WTC11 (cell line): Measurements from ENCODE around the gene CEP131. TPM values are rescaled to one million over a fixed set of nuclear protein-coding genes. Genes with fewer than 3 reads are reported as not detected.

Experiments
- ATAC-seq: fragments of 200-7000 bp; cut with Tn5 transposase; 2 replicates; pipeline ENCODE4 v1.10.0; 2021; ENCODE audit warnings: mild to moderate bottlenecking, moderate library complexity
- CTCF ChIA-PET: fragments of 300-600 bp; sonication (Branson Sonifier 250); formaldehyde crosslinking; loops from one replicate; lab custom pipeline; 2021; ENCODE audit warnings: antibody characterized with exemption; lab: Charles Lee
- POLR2A ChIA-PET: fragments of 350-600 bp; sonication (Branson Sonifier 250); formaldehyde crosslinking; loops from one replicate; lab custom pipeline; 2021; ENCODE audit warnings: antibody characterized with exemption; lab: Charles Lee
- DNase-seq: peaks from one replicate; pipeline ENCODE4 v3.0.0; 2021; ENCODE audit warnings: low spot score
- H3K27ac Mint-ChIP-seq: 2 replicates; pipeline ENCODE4 v1.8.0; 2021; ENCODE audit warnings: mixed read lengths
- H3K27me3 Mint-ChIP-seq: 2 replicates; pipeline ENCODE4 v1.8.0; 2021; ENCODE audit warnings: low read depth, mild to moderate bottlenecking, moderate library complexity, mixed read lengths
- H3K36me3 Mint-ChIP-seq: 2 replicates; pipeline ENCODE4 v1.8.0; 2021; ENCODE audit warnings: mixed read lengths
- H3K4me1 Mint-ChIP-seq: 2 replicates; pipeline ENCODE4 v1.8.0; 2022; ENCODE audit warnings: mixed read lengths
- H3K4me3 Mint-ChIP-seq: 2 replicates; pipeline ENCODE4 v1.8.0; 2021; ENCODE audit warnings: mild to moderate bottlenecking, moderate library complexity, mixed read lengths
- H3K9me3 Mint-ChIP-seq: 2 replicates; pipeline ENCODE4 v1.8.0; 2021; ENCODE audit warnings: mixed read lengths
- CREM ChIP-seq: sonication (generic); formaldehyde crosslinking; IDR thresholded peaks from 2 replicates; pipeline ENCODE4 v1.8.1; 2022; ENCODE audit warnings: mild to moderate bottlenecking, missing genetic modification reagents, moderate library complexity
- FOXK1 ChIP-seq: sonication (generic); formaldehyde crosslinking; IDR thresholded peaks from 2 replicates; pipeline ENCODE4 v1.8.0; 2022; ENCODE audit warnings: mild to moderate bottlenecking, moderate library complexity, missing genetic modification reagents
- GABPB1 ChIP-seq: sonication (generic); formaldehyde crosslinking; IDR thresholded peaks from 2 replicates; pipeline ENCODE4 v1.8.1; 2023; ENCODE audit warnings: mild to moderate bottlenecking, missing genetic modification reagents
- JUN ChIP-seq: sonication (generic); formaldehyde crosslinking; IDR thresholded peaks from 2 replicates; pipeline ENCODE4 v1.8.0; 2023; ENCODE audit warnings: mild to moderate bottlenecking, missing genetic modification reagents
- NR2C2 ChIP-seq: sonication (generic); formaldehyde crosslinking; IDR thresholded peaks from 2 replicates; pipeline ENCODE4 v1.8.0; 2022; ENCODE audit warnings: mild to moderate bottlenecking, missing genetic modification reagents
- NR3C1 ChIP-seq: sonication (generic); formaldehyde crosslinking; conservative IDR thresholded peaks from 2 replicates; pipeline ENCODE4 v1.8.1; 2023; ENCODE audit warnings: low read depth, mild to moderate bottlenecking, missing genetic modification reagents
- SMAD3 ChIP-seq: sonication (generic); formaldehyde crosslinking; IDR thresholded peaks from 2 replicates; pipeline ENCODE4 v1.8.0; 2022; ENCODE audit warnings: missing genetic modification reagents, mild to moderate bottlenecking, borderline replicate concordance
- SP1 ChIP-seq: sonication (generic); formaldehyde crosslinking; conservative IDR thresholded peaks from 2 replicates; pipeline ENCODE4 v1.8.1; 2022; ENCODE audit warnings: missing genetic modification reagents
- ZBTB21 ChIP-seq: sonication (generic); formaldehyde crosslinking; IDR thresholded peaks from 2 replicates; pipeline ENCODE4 v1.8.1; 2023; ENCODE audit warnings: mild to moderate bottlenecking, missing genetic modification reagents, borderline replicate concordance
- ZNF396 ChIP-seq: fragments of 250-450 bp; sonication (Bioruptor Pico); IDR thresholded peaks from 2 replicates; pipeline ENCODE4 v1.8.0; 2021; ENCODE audit warnings: mild to moderate bottlenecking, moderate library complexity, borderline replicate concordance
- total RNA-seq: library from RNA; stranded (reverse); gene quantifications from 3 replicates; pipeline ENCODE4 v1.2.3, GENCODE V29; 2021
- TF ChIP-seq, protein P1 (sequence below): sonication (generic); formaldehyde crosslinking; IDR thresholded peaks from 2 replicates; pipeline ENCODE4 v1.8.0; 2022; ENCODE audit warnings: mild to moderate bottlenecking, missing genetic modification reagents
- TF ChIP-seq, protein P2 (sequence below): sonication (generic); formaldehyde crosslinking; IDR thresholded peaks from 2 replicates; pipeline ENCODE4 v1.8.0; 2022; ENCODE audit warnings: mild to moderate bottlenecking, missing genetic modification reagents
- TF ChIP-seq, protein P3 (sequence below): sonication (generic); formaldehyde crosslinking; IDR thresholded peaks from 2 replicates; pipeline ENCODE4 v1.8.1; 2022; ENCODE audit warnings: missing genetic modification reagents, borderline replicate concordance
- TF ChIP-seq, protein P4 (sequence below): sonication (generic); formaldehyde crosslinking; conservative IDR thresholded peaks from 2 replicates; pipeline ENCODE4 v1.8.1; 2022; ENCODE audit warnings: mild to moderate bottlenecking, missing genetic modification reagents
- TF ChIP-seq, protein P5 (sequence below): fragments of 250-450 bp; sonication (Bioruptor Pico); IDR thresholded peaks from 2 replicates; pipeline ENCODE4 v1.9.0; 2021; ENCODE audit warnings: moderate library complexity, mild to moderate bottlenecking, inconsistent platforms, borderline replicate concordance
- TF ChIP-seq, protein P6 (sequence below): sonication (generic); formaldehyde crosslinking; IDR thresholded peaks from 2 replicates; pipeline ENCODE4 v1.8.1; 2022; ENCODE audit warnings: low read depth, missing genetic modification reagents, borderline replicate concordance
- TF ChIP-seq, protein P7 (sequence below): fragments of 250-450 bp; sonication (Bioruptor Pico); IDR thresholded peaks from 2 replicates; pipeline ENCODE4 v1.8.0; 2021; ENCODE audit warnings: mild to moderate bottlenecking
- TF ChIP-seq, protein P8 (sequence below): sonication (generic); formaldehyde crosslinking; IDR thresholded peaks from 2 replicates; pipeline ENCODE4 v1.8.0; 2023; ENCODE audit warnings: mild to moderate bottlenecking, missing genetic modification reagents

The CEP131 gene
- total RNA-seq, 1 experiment from 2014 or later: 35.2 TPM

DNA sequence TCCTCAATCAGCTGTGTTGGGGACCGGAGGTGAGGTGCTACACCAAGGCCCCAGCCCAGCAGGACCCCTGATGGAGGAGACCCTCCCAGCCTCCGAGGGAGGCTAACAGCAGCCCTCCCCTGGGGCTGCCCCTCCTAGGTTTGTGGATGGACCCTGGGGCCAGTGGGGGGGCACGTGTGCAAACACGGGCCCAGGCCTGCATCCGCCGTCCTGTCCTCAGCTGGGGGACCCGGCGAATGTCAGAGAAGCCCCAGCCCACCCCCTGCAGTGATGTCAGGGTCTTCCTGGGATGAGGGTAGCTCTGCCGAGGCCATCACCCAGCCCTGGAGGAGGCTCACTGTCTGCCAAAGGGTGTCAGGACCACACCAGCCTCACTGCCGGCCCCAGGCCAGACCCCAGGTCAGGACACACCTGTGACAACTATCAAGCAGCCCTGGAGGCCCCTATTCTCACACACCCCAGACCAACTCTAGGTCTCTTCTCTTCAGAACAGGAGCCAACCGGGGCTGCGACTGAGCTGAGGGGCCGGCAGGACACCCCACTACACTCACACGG is 26.7 kb downstream of the CEP131 start:
- ChIA-PET CTCF (no interaction called here), POLR2A (no interaction called here)
- no peak for TF ChIP-seq NR2C2 (CRISPR knock-in tag)
- TF ChIP-seq ZNF396 (CRISPR knock-in tag): no peak
- TF ChIP-seq CREM (CRISPR knock-in tag): no peak
- TF ChIP-seq, protein P1, sequence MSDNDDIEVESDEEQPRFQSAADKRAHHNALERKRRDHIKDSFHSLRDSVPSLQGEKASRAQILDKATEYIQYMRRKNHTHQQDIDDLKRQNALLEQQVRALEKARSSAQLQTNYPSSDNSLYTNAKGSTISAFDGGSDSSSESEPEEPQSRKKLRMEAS (CRISPR knock-in tag): no peak
- no peak for TF ChIP-seq ZBTB21
- TF ChIP-seq, protein P2, sequence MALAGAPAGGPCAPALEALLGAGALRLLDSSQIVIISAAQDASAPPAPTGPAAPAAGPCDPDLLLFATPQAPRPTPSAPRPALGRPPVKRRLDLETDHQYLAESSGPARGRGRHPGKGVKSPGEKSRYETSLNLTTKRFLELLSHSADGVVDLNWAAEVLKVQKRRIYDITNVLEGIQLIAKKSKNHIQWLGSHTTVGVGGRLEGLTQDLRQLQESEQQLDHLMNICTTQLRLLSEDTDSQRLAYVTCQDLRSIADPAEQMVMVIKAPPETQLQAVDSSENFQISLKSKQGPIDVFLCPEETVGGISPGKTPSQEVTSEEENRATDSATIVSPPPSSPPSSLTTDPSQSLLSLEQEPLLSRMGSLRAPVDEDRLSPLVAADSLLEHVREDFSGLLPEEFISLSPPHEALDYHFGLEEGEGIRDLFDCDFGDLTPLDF (CRISPR knock-in tag): no peak
- no peak for TF ChIP-seq NR3C1 (CRISPR knock-in tag)
- no peak for TF ChIP-seq GABPB1 (CRISPR knock-in tag)
- TF ChIP-seq, protein P3, sequence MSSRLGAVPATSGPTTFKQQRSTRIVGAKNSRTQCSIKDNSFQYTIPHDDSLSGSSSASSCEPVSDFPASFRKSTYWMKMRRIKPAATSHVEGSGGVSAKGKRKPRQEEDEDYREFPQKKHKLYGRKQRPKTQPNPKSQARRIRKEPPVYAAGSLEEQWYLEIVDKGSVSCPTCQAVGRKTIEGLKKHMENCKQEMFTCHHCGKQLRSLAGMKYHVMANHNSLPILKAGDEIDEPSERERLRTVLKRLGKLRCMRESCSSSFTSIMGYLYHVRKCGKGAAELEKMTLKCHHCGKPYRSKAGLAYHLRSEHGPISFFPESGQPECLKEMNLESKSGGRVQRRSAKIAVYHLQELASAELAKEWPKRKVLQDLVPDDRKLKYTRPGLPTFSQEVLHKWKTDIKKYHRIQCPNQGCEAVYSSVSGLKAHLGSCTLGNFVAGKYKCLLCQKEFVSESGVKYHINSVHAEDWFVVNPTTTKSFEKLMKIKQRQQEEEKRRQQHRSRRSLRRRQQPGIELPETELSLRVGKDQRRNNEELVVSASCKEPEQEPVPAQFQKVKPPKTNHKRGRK (CRISPR knock-in tag): no peak
- TF ChIP-seq, protein P4, sequence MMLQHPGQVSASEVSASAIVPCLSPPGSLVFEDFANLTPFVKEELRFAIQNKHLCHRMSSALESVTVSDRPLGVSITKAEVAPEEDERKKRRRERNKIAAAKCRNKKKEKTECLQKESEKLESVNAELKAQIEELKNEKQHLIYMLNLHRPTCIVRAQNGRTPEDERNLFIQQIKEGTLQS: no peak
- TF ChIP-seq, protein P5, sequence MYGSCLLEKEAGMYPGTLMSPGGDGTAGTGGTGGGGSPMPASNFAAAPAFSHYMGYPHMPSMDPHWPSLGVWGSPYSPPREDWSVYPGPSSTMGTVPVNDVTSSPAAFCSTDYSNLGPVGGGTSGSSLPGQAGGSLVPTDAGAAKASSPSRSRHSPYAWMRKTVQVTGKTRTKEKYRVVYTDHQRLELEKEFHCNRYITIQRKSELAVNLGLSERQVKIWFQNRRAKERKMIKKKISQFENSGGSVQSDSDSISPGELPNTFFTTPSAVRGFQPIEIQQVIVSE (CRISPR knock-in tag): no peak
- no peak for TF ChIP-seq FOXK1 (CRISPR knock-in tag)
- TF ChIP-seq, protein P6, sequence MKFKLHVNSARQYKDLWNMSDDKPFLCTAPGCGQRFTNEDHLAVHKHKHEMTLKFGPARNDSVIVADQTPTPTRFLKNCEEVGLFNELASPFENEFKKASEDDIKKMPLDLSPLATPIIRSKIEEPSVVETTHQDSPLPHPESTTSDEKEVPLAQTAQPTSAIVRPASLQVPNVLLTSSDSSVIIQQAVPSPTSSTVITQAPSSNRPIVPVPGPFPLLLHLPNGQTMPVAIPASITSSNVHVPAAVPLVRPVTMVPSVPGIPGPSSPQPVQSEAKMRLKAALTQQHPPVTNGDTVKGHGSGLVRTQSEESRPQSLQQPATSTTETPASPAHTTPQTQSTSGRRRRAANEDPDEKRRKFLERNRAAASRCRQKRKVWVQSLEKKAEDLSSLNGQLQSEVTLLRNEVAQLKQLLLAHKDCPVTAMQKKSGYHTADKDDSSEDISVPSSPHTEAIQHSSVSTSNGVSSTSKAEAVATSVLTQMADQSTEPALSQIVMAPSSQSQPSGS (CRISPR knock-in tag): no peak
- TF ChIP-seq, protein P7, sequence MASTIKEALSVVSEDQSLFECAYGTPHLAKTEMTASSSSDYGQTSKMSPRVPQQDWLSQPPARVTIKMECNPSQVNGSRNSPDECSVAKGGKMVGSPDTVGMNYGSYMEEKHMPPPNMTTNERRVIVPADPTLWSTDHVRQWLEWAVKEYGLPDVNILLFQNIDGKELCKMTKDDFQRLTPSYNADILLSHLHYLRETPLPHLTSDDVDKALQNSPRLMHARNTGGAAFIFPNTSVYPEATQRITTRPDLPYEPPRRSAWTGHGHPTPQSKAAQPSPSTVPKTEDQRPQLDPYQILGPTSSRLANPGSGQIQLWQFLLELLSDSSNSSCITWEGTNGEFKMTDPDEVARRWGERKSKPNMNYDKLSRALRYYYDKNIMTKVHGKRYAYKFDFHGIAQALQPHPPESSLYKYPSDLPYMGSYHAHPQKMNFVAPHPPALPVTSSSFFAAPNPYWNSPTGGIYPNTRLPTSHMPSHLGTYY (CRISPR knock-in tag): no peak
- no peak for TF ChIP-seq JUN (CRISPR knock-in tag)
- Mint-ChIP-seq H3K36me3 (peaks cover 2% of the 10 kb centered on the region; the same call in 1 of the 2 replicates), H3K4me3 (no peak overlapping the region), H3K9me3 (no peaks in the 10 kb centered on the region), H3K27me3 (no peaks in the 10 kb centered on the region), H3K27ac (no peak overlapping the region), H3K4me1 (no peaks in the 10 kb centered on the region)
- no peak for ATAC-seq
- DNase-seq: no peak

DNA sequence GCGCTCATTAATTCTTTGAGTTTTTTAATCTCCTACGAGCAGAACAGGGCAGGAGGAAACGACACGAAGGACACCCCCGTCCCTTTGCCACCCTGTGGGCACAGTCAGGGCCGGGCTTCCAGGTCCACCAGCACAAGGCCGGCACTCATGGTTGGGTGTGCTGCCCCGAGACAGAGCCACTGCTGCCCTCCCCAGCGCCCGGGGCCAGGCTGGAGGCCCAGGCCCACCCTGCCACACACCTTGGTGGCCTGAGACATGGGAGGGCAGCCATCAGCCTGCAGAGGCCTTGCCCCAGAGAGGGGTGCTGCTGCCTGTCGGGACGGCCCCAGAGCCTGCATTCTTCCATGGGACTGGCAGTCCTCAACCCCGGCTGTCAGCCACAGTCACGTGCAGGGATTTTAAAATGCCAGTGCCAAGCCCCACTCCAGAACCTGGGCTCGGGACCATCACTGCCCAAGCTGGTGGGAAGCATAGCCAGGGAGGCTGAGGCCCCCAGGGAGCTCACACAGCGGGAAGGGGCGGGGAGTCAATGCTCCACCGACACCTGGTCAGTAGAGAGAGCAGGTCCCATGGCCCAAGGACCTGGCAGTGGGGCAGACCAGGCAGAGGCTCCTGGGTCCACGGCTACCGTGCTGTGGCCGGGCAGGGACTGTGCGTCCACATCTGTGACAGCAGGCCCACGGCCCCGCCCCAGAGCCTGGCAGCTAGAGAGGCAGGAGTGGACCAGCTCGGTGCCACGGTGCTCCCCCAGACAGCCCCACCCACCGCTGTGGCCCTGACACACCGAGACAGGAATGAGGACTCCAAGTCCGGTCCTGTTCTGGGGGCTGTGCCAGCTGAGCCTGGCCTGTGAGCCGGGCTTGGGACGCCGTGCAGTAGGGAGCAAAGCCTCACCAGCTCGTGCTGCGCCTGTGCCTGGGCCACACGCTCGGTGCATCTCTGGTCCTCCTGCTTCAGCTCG is 27.5 kb downstream of the CEP131 start:
- no peak for ATAC-seq
- CTCF ChIA-PET: no interaction called here
- Mint-ChIP-seq H3K4me3 (no peak overlapping the region), H3K9me3 (no peaks in the 10 kb centered on the region), H3K27me3 (no peaks in the 10 kb centered on the region), H3K27ac (no peak overlapping the region), H3K36me3 (peaks cover 2% of the 10 kb centered on the region; the same call in 1 of the 2 replicates), H3K4me1 (no peaks in the 10 kb centered on the region)
- no peak for DNase-seq
- no peak for TF ChIP-seq SP1 (CRISPR knock-in tag)
- TF ChIP-seq SMAD3 (CRISPR knock-in tag): no peak
- TF ChIP-seq, protein P8, sequence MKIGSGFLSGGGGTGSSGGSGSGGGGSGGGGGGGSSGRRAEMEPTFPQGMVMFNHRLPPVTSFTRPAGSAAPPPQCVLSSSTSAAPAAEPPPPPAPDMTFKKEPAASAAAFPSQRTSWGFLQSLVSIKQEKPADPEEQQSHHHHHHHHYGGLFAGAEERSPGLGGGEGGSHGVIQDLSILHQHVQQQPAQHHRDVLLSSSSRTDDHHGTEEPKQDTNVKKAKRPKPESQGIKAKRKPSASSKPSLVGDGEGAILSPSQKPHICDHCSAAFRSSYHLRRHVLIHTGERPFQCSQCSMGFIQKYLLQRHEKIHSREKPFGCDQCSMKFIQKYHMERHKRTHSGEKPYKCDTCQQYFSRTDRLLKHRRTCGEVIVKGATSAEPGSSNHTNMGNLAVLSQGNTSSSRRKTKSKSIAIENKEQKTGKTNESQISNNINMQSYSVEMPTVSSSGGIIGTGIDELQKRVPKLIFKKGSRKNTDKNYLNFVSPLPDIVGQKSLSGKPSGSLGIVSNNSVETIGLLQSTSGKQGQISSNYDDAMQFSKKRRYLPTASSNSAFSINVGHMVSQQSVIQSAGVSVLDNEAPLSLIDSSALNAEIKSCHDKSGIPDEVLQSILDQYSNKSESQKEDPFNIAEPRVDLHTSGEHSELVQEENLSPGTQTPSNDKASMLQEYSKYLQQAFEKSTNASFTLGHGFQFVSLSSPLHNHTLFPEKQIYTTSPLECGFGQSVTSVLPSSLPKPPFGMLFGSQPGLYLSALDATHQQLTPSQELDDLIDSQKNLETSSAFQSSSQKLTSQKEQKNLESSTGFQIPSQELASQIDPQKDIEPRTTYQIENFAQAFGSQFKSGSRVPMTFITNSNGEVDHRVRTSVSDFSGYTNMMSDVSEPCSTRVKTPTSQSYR (CRISPR knock-in tag): no peak
- POLR2A ChIA-PET: no interaction called here
